Measurements from ENCODE around the gene IRAK2.

DNA sequence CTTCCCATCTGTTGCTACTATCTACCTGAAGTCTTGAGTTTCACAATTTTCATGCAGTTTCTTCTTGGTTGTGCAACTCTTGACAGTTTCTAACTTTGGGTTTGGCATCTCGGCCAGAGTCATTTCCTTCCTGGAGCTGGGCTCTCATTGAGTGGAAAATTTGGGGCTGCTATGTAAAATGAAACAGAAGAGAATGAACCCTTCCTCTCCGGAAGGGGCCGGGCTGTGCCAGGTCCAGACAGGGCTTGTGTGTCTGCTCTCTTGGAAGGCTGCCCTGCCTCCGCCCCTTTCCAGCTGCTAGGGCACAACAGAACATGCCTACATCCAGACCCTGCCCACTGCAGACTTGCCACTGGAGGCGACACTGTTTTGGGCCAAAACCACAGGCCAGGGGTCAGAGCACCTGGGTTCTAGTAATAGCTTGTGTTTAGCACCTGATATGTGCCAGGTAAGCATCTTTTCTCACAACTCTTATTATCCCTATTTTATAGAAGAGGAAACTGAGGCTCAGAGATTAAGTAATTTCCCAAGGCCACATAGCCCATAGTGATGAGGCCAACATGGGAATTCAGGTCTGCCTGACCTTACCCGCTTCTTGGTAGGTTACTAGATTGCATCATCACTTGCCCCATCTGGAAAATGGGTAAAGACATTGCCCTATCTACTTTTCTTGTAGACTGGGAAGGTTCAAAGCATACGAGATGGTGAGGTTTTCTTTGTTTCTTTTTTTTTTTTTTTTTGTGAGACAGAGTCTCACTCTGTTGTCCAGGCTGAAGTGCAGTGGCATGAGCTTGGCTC lies 25.0 kb downstream of the IRAK2 start:
- TF ChIP-seq, protein P1, sequence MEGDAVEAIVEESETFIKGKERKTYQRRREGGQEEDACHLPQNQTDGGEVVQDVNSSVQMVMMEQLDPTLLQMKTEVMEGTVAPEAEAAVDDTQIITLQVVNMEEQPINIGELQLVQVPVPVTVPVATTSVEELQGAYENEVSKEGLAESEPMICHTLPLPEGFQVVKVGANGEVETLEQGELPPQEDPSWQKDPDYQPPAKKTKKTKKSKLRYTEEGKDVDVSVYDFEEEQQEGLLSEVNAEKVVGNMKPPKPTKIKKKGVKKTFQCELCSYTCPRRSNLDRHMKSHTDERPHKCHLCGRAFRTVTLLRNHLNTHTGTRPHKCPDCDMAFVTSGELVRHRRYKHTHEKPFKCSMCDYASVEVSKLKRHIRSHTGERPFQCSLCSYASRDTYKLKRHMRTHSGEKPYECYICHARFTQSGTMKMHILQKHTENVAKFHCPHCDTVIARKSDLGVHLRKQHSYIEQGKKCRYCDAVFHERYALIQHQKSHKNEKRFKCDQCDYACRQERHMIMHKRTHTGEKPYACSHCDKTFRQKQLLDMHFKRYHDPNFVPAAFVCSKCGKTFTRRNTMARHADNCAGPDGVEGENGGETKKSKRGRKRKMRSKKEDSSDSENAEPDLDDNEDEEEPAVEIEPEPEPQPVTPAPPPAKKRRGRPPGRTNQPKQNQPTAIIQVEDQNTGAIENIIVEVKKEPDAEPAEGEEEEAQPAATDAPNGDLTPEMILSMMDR (conservative IDR thresholded peaks at IDR 0.05; ENCODE audit: low read length): peak; percentile 31; the same call in 1 of the 2 replicates
- TF ChIP-seq EZH2phosphoT487 (IDR thresholded peaks at IDR 0.05; ENCODE audit: borderline replicate concordance, low read depth, low read length): no peak

Measured in OCI-LY7 (cell line).